ENCODE results near the gene ADAMTSL2. TPM values are rescaled to one million over a fixed set of nuclear protein-coding genes. Genes with fewer than 3 reads are reported as not detected.

ADAMTSL2 gene
- total and polyA plus RNA-seq, 2 of the 13 experiments (the other 11 are each of a cell fraction or from before 2014, with no cell fraction given) = 1.9 to 3.8 TPM

DNA sequence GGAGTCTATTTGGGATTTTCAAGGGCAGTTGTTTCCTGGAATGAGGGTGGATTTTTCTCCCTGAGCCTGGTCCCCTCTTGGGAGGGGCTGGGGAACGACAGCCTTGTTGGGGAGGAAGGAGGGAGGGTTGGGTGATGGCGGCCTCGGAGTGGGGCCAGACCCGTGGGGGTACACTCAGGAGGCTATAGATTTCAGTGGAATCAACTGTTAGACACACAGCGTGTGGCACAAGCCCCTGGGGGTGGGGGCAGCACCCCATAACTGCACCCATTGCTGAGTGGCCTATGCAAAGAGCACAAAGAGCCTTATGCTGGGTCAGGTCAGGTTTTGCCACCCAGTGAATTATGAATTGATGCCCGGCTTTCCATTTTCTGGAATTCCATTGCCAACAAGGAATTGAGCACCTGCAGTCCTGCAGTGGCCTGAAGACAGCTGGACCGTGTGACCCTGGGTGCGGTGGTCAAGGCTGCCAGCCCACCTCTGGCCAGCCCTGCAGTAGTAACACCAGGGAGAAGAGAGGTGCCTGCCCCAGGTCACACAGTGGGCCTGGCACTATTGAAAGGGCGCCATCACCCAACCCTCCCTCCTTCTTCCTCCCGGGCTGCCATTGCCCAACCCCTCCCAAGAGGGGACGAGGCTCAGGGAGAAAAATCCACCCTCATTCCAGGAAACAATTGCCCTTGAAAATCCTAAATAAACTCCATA, 18.1 kb upstream of the ADAMTSL2 start:
- peaks cover 10 to 72% of the 10 kb centered on the region in 2 experiments; a peak in 4 of 5 replicates for H3K27me3 ChIP-seq (ENCODE audit: control insufficient read depth in 1 of 2, insufficient read depth in 2 of 2, low read length in 2 of 2)
- H3K4me2 ChIP-seq (ENCODE audit: low read depth, low read length) = no peak overlapping the region
- ChIA-PET POLR2A (no interaction called here), CTCF (ENCODE audit: low intra/inter-chr PET ratio, low total read pairs) (no interaction called here)
- in situ Hi-C loops (cut with HindIII; ENCODE audit: extremely low pct_ligation_motif_present, low pct_unique_long_range_greater_than_20kb) (no loop called here), intact Hi-C loops (cut with micrococcal nuclease; ENCODE audit: unreplicated experiment) (no loop called here)
- FAIRE-seq (no peak), ATAC-seq (no peak), DNase-seq (ENCODE audit: low spot score) (no peak)
- no peak overlapping the region for H2AFZ ChIP-seq (ENCODE audit: low read length)
- no peaks in the 10 kb centered on the region for H3K36me3 ChIP-seq (replicated peaks in 1 of 2; ENCODE audit: control insufficient read depth in 1 of 2, insufficient read depth in 2 of 2, low read length in 2 of 2)
- H3K9me3 ChIP-seq (ENCODE audit: low read length) = no peaks in the 10 kb centered on the region
- H4K20me1 ChIP-seq (ENCODE audit: insufficient read depth, low read length) = no peaks in the 10 kb centered on the region
- no peak overlapping the region for H3K27ac ChIP-seq (ENCODE audit: extremely low read length, insufficient read depth, low read length)
- no peak overlapping the region for H3K9ac ChIP-seq (ENCODE audit: insufficient read depth, low read depth, low read length)
- WGBS (ENCODE audit: low lambda C conversion rate) = 14% methylated on average over 4 of the region's 11 CpGs
- BruUV-seq (replicated peaks) = no TSS peak
- H3K4me3 ChIP-seq (replicated peaks in 1 of 3; ENCODE audit: insufficient read depth in 1 of 3, low read depth in 2 of 3, low read length in 3 of 3) = no peak overlapping the region
- TF ChIP-seq KLF12 (CRISPR knock-in tag; IDR thresholded peaks at IDR 0.05; ENCODE audit: borderline replicate concordance) = no peak
- TF ChIP-seq HNF4G (IDR thresholded peaks at IDR 0.05; ENCODE audit: borderline replicate concordance, low read depth, low read length) = no peak
- no peak for TF ChIP-seq HNF4G (CRISPR knock-in tag; IDR thresholded peaks at IDR 0.05; ENCODE audit: borderline replicate concordance, low read depth)
- TF ChIP-seq, protein P1, sequence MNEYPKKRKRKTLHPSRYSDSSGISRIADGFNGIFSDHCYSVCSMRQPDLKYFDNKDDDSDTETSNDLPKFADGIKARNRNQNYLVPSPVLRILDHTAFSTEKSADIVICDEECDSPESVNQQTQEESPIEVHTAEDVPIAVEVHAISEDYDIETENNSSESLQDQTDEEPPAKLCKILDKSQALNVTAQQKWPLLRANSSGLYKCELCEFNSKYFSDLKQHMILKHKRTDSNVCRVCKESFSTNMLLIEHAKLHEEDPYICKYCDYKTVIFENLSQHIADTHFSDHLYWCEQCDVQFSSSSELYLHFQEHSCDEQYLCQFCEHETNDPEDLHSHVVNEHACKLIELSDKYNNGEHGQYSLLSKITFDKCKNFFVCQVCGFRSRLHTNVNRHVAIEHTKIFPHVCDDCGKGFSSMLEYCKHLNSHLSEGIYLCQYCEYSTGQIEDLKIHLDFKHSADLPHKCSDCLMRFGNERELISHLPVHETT (CRISPR knock-in tag; conservative IDR thresholded peaks at IDR 0.05) = no peak
- no peak for TF ChIP-seq ZBTB42 (CRISPR knock-in tag; IDR thresholded peaks at IDR 0.05)
- no peak for TF ChIP-seq FOXP1 (IDR thresholded peaks at IDR 0.05)
- TF ChIP-seq FOXP1 (CRISPR knock-in tag; IDR thresholded peaks at IDR 0.05) = no peak
- no peaks in the 10 kb centered on the region for H3K79me2 ChIP-seq (ENCODE audit: insufficient read depth, low read length)
- peaks cover 36% of the 10 kb centered on the region for H3K4me1 ChIP-seq (ENCODE audit: insufficient read depth, low read length)

DNA sequence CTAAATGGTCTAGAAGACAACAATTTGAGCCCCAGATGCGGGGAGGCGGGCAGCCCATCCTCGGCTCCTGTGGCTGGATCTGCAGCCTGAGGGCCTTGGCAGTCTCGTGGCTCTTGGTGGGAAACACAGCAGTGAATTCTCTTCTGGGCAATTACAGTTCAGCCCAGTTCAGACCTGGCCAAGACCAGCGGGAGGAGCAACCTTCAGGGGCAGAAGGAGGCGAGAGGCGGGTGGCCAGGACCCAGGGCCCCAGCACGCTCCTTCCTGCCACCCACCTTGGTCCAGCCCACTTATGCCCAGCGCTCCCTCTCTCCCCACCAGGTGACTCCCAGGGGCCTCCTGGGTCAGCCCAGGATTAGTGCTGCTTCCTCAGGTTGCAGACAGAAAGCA, 17.5 kb upstream of the ADAMTSL2 start:
- H3K79me2 ChIP-seq (ENCODE audit: insufficient read depth, low read length) = no peaks in the 10 kb centered on the region
- intact Hi-C loops (cut with micrococcal nuclease; ENCODE audit: unreplicated experiment) (no loop called here), in situ Hi-C loops (cut with HindIII; ENCODE audit: extremely low pct_ligation_motif_present, low pct_unique_long_range_greater_than_20kb) (no loop called here)
- no peak for TF ChIP-seq NFE2 (CRISPR knock-in tag; IDR thresholded peaks at IDR 0.05)
- TF ChIP-seq PHF8 (CRISPR knock-in tag; IDR thresholded peaks at IDR 0.05) = no peak
- TF ChIP-seq ZNF788 (CRISPR knock-in tag; IDR thresholded peaks at IDR 0.05; ENCODE audit: borderline replicate concordance) = no peak
- TF ChIP-seq ZNF644 (CRISPR knock-in tag; IDR thresholded peaks at IDR 0.05; ENCODE audit: low read depth) = no peak
- no peak for TF ChIP-seq CENPX (CRISPR knock-in tag; IDR thresholded peaks at IDR 0.05)
- TF ChIP-seq RFX5 (IDR thresholded peaks at IDR 0.05; ENCODE audit: low read depth, low read length) = no peak
- no peak overlapping the region for H3K4me2 ChIP-seq (ENCODE audit: low read depth, low read length)
- POLR2A ChIA-PET = no interaction called here
- peaks cover 10 to 77% of the 10 kb centered on the region in 2 experiments; a peak in 4 of 5 replicates for H3K27me3 ChIP-seq (ENCODE audit: control insufficient read depth in 1 of 2, insufficient read depth in 2 of 2, low read length in 2 of 2)
- H3K4me3 ChIP-seq (replicated peaks in 1 of 3; ENCODE audit: insufficient read depth in 1 of 3, low read depth in 2 of 3, low read length in 3 of 3) = no peak overlapping the region
- ATAC-seq = no peak
- no peaks in the 10 kb centered on the region for H3K36me3 ChIP-seq (replicated peaks in 1 of 2; ENCODE audit: control insufficient read depth in 1 of 2, insufficient read depth in 2 of 2, low read length in 2 of 2)
- H3K4me1 ChIP-seq (ENCODE audit: insufficient read depth, low read length) = peaks cover 42% of the 10 kb centered on the region
- H2AFZ ChIP-seq (ENCODE audit: low read length) = no peak overlapping the region
- H3K9ac ChIP-seq (ENCODE audit: insufficient read depth, low read depth, low read length) = no peak overlapping the region
- no peak for FAIRE-seq
- no peak overlapping the region for H3K27ac ChIP-seq (ENCODE audit: extremely low read length, insufficient read depth, low read length)
- no peaks in the 10 kb centered on the region for H3K9me3 ChIP-seq (ENCODE audit: low read length)
- no TSS peak for BruUV-seq (replicated peaks)
- DNase-seq (ENCODE audit: low spot score) = no peak
- H4K20me1 ChIP-seq (ENCODE audit: insufficient read depth, low read length) = no peaks in the 10 kb centered on the region
- CTCF ChIA-PET (ENCODE audit: low intra/inter-chr PET ratio, low total read pairs) = no interaction called here
- no CpG with 5 or more reads among the region's 9 CpGs for WGBS (ENCODE audit: low lambda C conversion rate)
